ENCODE measurements around the gene ADGRF5. TPM values are rescaled to one million over a fixed set of nuclear protein-coding genes. Genes with fewer than 3 reads are reported as not detected.

ADGRF5 gene
- total and polyA plus RNA-seq, 12 donors, result 27.1 to 92.1 (median 35.4) TPM

- no peak overlapping the region for H3K4me3 ChIP-seq
- H3K36me3 ChIP-seq, result peaks cover 0 to 100% (median 21%) of the 10 kb centered on the region in 9 donors
- no peaks in the 10 kb centered on the region for H3K9me3 ChIP-seq
- no peak overlapping the region for H3K27ac ChIP-seq
- no peaks in the 10 kb centered on the region for H3K4me1 ChIP-seq
- 63 to 68% methylated on average over 2 of the region's 2 CpGs for WGBS, 2 donors
- intact Hi-C loops (cut with DNase I), result no loop called here
- H3K27me3 ChIP-seq, result no peaks in the 10 kb centered on the region
- TF ChIP-seq, protein P1, sequence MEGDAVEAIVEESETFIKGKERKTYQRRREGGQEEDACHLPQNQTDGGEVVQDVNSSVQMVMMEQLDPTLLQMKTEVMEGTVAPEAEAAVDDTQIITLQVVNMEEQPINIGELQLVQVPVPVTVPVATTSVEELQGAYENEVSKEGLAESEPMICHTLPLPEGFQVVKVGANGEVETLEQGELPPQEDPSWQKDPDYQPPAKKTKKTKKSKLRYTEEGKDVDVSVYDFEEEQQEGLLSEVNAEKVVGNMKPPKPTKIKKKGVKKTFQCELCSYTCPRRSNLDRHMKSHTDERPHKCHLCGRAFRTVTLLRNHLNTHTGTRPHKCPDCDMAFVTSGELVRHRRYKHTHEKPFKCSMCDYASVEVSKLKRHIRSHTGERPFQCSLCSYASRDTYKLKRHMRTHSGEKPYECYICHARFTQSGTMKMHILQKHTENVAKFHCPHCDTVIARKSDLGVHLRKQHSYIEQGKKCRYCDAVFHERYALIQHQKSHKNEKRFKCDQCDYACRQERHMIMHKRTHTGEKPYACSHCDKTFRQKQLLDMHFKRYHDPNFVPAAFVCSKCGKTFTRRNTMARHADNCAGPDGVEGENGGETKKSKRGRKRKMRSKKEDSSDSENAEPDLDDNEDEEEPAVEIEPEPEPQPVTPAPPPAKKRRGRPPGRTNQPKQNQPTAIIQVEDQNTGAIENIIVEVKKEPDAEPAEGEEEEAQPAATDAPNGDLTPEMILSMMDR (IDR thresholded peaks at IDR 0.05), result no peak
- DNase-seq (no peak), ATAC-seq (no peak)
Observed at GRCh38 chr6:46882645-46883044, 39.1 kb downstream of the ADGRF5 start.

- WGBS, 2 donors, result 88 to 93% methylated on average over 5 of the region's 5 CpGs
- Histone ChIP-seq H3K27ac (no peak overlapping the region), H3K4me1 (peaks cover 0 to 18% (median 2%) of the 10 kb centered on the region in 9 donors), H3K9me3 (no peaks in the 10 kb centered on the region), H3K27me3 (no peaks in the 10 kb centered on the region), H3K36me3 (peaks cover 0 to 92% (median 21%) of the 10 kb centered on the region in 9 donors), H3K4me3 (no peak overlapping the region)
- no peak for DNase-seq
- TF ChIP-seq, protein P1 (IDR thresholded peaks at IDR 0.05), result no peak
- intact Hi-C loops (cut with DNase I), result no loop called here
- ATAC-seq, result no peak
Observed at GRCh38 chr6:46879003-46879402, 42.7 kb downstream of the ADGRF5 start.

- DNase-seq, result peak in 1 of 2 donors; percentile 37
- no peaks in the 10 kb centered on the region for H3K27me3 ChIP-seq
- peaks cover 0 to 18% (median 2%) of the 10 kb centered on the region in 9 donors for H3K4me1 ChIP-seq
- H3K27ac ChIP-seq, result peak overlapping the region in 6 of 10 donors; percentile 9 to 56 (median 33)
- WGBS, 2 donors, result 46 to 54% methylated on average over 4 of the region's 4 CpGs
- H3K36me3 ChIP-seq, result peaks cover 0 to 89% (median 14%) of the 10 kb centered on the region in 9 donors
- peak; percentile 61 to 82 (median 68) for ATAC-seq
- no peak overlapping the region for H3K4me3 ChIP-seq
- intact Hi-C loops (cut with DNase I), result no loop called here
- TF ChIP-seq, protein P1 (IDR thresholded peaks at IDR 0.05), result no peak
- no peaks in the 10 kb centered on the region for H3K9me3 ChIP-seq
Observed at GRCh38 chr6:46876126-46876525, 45.6 kb downstream of the ADGRF5 start.

DNA sequence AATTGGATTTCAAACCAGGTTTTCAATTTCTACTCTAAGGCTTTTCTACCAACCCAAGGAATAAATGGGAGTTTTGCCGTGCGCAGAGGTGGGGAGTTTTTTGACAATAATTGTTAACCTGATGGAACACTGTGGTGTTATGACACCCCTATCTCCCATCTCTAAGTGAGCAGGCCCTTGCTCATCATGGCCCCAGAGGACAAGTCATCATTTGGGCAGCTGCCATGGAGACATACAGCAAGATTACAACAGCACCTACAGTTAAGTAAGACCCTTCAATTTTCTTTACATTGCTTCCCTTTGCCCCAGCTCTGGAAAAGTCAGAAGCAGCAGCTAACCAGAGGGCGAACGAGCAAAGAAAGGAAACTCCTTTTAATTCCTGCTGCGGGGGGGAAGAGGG lies 54.3 kb downstream of the ADGRF5 start:
- Histone ChIP-seq H3K27ac (no peak overlapping the region), H3K9me3 (no peaks in the 10 kb centered on the region), H3K36me3 (peaks cover 0 to 100% (median 11%) of the 10 kb centered on the region in 9 donors), H3K4me1 (no peaks in the 10 kb centered on the region), H3K27me3 (no peaks in the 10 kb centered on the region), H3K4me3 (no peak overlapping the region)
- intact Hi-C loops (cut with DNase I), result loop anchor here in 1 of 10 donors (10.0 kb wide), 1 partner anchor 107 kb away; no protein-coding TSS in a partner anchor
- TF ChIP-seq, protein P1 (IDR thresholded peaks at IDR 0.05), result no peak
- WGBS, 2 donors, result 78 to 82% methylated on average over 5 of the region's 5 CpGs
- ATAC-seq, result no peak
- no peak for DNase-seq
